Measurements from ENCODE around the gene PAX9.

DNA sequence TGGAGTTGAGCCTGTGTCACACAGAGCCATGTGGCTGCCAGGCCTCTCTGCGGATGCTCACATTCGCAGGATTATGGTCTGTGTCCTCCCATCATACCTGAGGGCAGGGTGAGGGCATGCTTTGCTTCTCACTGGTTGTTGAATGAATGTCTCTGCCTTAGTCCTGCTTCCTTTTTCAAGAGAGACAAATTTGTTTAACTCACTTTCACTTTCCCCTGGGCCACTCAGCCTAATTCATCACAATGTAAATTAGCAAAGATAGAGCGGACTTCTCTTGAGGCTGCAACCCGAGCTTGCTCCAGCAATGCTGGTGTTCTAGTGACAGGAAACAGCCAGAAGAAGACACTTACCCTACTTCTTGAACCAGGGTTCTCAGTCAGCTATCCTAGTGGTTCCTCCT lies 35.5 kb upstream of the PAX9 start:
- TF ChIP-seq L3MBTL2 (conservative IDR thresholded peaks at IDR 0.05) (no peak), HDGF (IDR thresholded peaks at IDR 0.05; ENCODE audit: borderline replicate concordance) (no peak), SP1 (IDR thresholded peaks at IDR 0.05) (no peak), FOXA1 (IDR thresholded peaks at IDR 0.05) (no peak), FOXK2 (IDR thresholded peaks at IDR 0.05) (no peak), SUZ12 (IDR thresholded peaks at IDR 0.05) (no peak), ELF4 (IDR thresholded peaks at IDR 0.05) (no peak), TARDBP (IDR thresholded peaks at IDR 0.05) (no peak), FOXM1 (IDR thresholded peaks at IDR 0.05; ENCODE audit: borderline replicate concordance) (no peak), ZNF384 (IDR thresholded peaks at IDR 0.05) (no peak), BHLHE40 (IDR thresholded peaks at IDR 0.05; ENCODE audit: borderline replicate concordance) (no peak), NFRKB (IDR thresholded peaks at IDR 0.05) (no peak)
- TF ChIP-seq, protein P1, sequence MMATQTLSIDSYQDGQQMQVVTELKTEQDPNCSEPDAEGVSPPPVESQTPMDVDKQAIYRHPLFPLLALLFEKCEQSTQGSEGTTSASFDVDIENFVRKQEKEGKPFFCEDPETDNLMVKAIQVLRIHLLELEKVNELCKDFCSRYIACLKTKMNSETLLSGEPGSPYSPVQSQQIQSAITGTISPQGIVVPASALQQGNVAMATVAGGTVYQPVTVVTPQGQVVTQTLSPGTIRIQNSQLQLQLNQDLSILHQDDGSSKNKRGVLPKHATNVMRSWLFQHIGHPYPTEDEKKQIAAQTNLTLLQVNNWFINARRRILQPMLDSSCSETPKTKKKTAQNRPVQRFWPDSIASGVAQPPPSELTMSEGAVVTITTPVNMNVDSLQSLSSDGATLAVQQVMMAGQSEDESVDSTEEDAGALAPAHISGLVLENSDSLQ (IDR thresholded peaks at IDR 0.05): no peak

Measured in HEK293T (cell line).